HG02588 (cell line): ENCODE data around the gene WDR4.
"Not testable (repeated sequence)": the region's sequence is repeated elsewhere in the genome, so short reads cannot be mapped to it uniquely, and the experiment has no call there.

Source experiments
- ATAC-seq: cut with Tn5 transposase; IDR thresholded peaks from one replicate; pipeline ENCODE4 v1.9.1; 2021; ENCODE audit warnings: mild to moderate bottlenecking, moderate library complexity; ENCODE audit not compliant: unreplicated experiment

The WDR4 gene

GRCh38 chr21:42820616-42821465 is 58.5 kb downstream of the WDR4 start:
- no peak for ATAC-seq

GRCh38 chr21:42819861-42820615 is 59.3 kb downstream of the WDR4 start:
- ATAC-seq = no peak

GRCh38 chr21:42818328-42818749 is 61.0 kb downstream of the WDR4 start:
- ATAC-seq = no peak

GRCh38 chr21:42815217-42815616 is 64.1 kb downstream of the WDR4 start:
- ATAC-seq = no peak

- ATAC-seq = not testable (repeated sequence)
Measured at GRCh38 chr21:42812528-42813241, 66.7 kb downstream of the WDR4 start.

- ATAC-seq = no peak
Measured at GRCh38 chr21:42811960-42812359, 67.4 kb downstream of the WDR4 start.

GRCh38 chr21:42809577-42810475 is 69.5 kb downstream of the WDR4 start:
- no peak for ATAC-seq

- ATAC-seq = no peak
Measured at GRCh38 chr21:42809171-42809570, 70.2 kb downstream of the WDR4 start.

GRCh38 chr21:42807938-42808613 is 71.3 kb downstream of the WDR4 start:
- no peak for ATAC-seq

GRCh38 chr21:42807293-42807895 is 71.9 kb downstream of the WDR4 start:
- not testable (repeated sequence) for ATAC-seq

- ATAC-seq = no peak
Measured at GRCh38 chr21:42806509-42807140, 72.7 kb downstream of the WDR4 start.

GRCh38 chr21:42801616-42802015 is 77.7 kb downstream of the WDR4 start:
- not testable (repeated sequence) for ATAC-seq

- no peak for ATAC-seq
Measured at GRCh38 chr21:42799948-42800347, 79.4 kb downstream of the WDR4 start.

- no peak for ATAC-seq
Measured at GRCh38 chr21:42799516-42799915, 79.8 kb downstream of the WDR4 start.
